Middle frontal gyrus (tissue), 1 donor: Measurements from ENCODE around the gene ZMAT5.

Experiments
- DNase-seq: peaks from one replicate; pipeline ENCODE4 v3.0.0-alpha.2; 2015; ENCODE audit warnings: low spot score; ENCODE audit errors: extremely low spot score

Gene ZMAT5, protein sequence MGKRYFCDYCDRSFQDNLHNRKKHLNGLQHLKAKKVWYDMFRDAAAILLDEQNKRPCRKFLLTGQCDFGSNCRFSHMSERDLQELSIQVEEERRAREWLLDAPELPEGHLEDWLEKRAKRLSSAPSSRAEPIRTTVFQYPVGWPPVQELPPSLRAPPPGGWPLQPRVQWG

DNA sequence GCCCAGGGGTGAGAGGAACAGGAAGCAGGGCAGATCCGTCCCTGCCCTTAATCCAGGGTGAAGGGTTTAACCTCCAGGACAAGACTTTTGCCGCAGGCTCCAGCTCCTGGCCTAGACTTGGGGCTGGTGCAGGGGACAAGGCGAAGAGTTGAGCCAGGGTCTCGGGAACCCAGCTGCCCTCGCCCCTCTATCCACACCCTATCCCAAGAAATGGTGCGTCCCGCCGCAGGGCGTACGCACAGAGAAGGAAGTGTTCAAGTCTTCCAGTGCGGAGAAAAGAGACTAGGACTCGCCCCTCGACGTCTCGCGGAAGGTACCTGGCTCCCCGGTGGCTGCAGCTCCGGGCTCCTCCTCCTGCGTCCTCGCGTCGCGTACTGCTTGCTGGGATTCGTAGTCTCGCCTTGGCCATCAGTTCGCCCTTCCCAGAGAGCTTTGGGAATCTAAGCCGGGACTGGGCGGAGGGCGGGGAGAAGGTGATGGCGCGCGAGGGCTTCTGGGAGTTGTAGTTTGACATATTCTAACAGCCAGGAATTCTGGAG lies at the start of gene ZMAT5:
TSS of gene ZMAT5 (minus strand) at position 376 of the 539 bp plus-strand sequence. CDS start 18,463 bp downstream, outside the sequence.
- peak; percentile 95 for DNase-seq

DNA sequence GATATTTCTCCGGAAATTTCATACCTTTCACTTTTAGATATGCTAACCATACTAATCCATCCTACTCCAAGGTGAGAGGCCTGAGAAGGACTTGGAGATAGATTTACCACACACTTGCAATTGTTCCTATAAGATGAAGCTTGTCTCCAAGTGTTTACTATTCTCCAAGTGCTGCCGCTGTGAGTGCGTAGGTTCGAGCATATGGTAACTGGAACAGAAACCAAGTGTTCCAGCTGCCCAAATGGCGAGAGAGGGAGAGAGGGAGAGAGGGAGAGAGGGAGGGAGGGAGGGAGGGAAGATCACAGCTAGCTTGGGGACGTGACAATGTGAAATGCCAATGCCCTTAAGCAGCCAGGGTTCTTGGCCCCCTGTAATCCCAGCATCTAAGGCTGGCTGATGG lies 49.7 kb upstream of the ZMAT5 start:
- peak; percentile 22 for DNase-seq

DNA sequence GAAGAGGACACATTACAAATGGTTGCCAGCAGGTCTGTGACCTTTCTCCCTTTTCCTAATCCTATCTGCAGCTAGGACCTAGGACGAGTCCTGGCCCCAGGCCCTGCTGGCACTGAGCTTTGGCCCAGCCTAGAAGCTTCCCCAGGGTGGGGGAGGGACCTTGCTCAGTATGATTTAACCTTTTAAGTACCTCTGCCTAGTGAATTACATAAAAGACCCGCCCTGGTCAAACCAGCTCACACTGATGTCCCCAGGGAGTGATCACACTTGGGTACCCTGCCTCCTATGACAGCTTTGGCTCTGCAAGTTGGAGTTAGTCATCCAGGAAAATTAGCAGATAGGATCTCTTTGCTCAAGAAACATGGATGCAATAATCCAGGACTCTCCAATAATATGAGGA lies 49.3 kb upstream of the ZMAT5 start:
- no peak for DNase-seq

DNA sequence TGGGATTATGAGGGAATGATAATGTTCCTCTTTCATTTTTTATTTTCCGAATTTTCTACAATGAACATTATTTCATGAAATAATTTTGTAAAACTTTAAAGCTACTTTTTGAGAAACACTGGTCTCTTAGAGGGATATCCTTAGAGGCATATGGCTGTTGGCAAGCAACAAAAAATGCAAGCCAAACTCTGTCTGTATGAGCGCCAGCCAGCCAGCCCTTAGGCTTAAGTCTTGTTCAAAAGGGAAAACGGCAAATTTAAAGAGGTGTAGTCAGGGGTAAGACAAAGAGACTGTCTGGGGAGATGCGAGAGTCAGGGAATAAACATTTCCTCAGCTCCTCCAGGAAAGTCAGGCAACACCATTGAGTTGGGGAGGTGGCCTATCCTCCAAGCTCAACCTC lies 48.8 kb upstream of the ZMAT5 start:
- DNase-seq: no peak

DNA sequence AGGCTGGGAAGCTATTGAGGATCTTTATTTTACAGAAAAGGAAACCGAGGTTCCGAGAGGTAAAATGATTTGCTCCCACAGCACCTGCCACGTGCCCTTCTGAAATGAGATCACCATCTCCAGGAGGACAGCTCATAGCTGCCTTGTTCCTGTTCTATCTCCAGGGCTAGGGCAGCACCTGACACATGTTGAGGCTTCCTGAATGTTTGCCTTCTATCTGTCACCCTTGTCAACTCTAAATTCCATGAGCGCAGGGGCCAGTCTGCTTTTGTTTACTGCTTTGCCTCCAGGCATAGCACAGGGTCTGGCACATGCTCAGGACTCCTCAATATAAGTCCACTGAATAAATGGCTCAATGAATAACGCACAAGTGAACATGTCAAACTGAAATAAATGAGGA lies 47.2 kb upstream of the ZMAT5 start:
- no peak for DNase-seq

DNA sequence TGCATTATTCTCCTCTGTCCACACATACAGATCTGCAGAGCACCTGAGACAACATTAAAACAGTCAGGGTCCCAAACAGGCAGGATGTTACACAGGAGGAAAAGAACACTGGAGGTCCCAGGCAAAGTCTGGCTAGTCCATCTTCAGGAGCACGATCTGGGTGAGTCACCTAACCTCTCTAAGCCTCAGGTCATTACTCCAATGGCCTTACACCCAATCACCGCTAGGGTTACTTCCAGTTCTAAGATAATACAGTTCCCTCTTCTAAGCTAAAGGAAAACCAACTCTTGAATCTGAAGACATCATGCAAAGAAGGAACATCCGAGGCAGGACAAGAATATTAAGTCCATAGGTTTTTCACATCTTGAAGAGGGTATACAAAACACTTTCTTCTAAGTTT lies 46.8 kb upstream of the ZMAT5 start:
- DNase-seq: no peak

DNA sequence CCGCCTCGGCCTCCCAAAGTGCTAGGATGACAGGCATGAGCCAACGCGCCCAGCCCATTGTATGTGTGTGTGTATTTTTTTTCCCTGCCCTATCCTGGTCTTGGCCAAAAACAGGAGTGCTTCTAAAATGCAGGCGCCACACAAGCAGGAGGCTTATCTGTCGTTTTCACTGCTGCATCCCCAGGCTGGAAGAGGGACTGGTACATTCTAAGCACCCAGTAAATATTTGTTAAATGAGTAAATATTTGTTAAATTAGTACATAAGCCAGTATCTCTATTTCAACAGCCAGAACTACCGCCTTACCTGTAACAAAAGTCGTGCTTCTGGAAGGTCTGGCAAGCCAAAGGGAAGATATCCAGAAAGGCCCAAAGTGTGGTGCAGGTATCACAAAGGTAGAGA lies 46.3 kb upstream of the ZMAT5 start:
- no peak for DNase-seq

DNA sequence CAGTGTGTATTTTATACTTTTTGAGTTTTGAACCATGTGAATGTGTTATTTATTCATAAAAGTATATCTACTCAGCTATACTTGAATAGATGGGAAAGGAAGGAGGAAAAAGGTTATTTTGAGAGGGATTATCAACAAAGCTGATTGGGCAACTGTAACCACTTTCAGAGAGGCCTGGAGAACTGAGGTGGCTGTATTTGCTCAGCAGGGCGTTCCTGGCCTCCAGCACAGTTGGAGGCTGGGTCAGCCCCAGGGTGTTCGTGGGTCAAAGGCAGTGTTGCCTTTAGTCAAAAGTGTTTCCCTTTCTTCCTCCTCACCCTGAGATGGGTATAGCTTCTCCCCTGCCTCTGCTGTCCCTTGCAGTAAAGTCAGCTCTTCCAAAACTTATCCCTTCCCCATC lies 44.6 kb upstream of the ZMAT5 start:
- DNase-seq: no peak

DNA sequence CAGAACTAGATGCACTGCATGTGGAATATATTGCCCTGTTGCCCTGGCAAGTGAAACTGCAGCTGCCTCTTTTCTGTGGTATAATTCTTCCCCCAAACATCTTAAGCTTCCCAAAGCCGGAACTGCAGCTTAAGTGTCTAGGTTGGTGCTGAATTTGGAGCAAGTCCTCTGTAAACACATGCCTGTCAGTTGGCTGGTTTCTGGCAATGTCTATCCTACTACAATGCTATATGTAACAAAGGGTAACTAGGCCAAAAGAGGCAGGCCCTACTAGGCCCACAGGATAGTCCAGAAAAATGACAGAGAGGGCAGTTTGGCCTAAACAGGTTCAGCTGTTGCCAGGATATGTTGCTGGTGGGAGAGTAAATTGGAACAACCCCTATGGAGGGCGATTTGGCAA lies 43.4 kb upstream of the ZMAT5 start:
- DNase-seq: no peak

DNA sequence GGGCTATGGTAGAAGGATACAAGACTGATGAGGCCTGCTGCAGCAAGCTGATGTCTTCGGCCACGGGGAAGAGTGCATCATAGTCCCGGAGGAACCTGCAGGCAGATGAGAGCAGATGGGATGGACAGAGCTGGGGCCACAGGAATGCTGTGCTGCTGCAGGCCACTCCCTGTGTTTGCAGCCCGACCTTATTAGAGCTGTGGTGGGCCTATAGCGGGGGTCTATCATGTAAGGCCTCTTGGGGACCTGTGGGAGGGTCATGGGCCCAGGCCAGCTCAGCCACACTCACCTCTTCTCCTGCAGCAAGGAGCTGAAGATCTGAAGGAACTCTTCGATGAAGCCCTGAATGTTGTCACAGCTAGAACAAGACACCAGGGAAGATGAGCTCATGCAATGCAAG lies 39.4 kb upstream of the ZMAT5 start:
- no peak for DNase-seq

DNA sequence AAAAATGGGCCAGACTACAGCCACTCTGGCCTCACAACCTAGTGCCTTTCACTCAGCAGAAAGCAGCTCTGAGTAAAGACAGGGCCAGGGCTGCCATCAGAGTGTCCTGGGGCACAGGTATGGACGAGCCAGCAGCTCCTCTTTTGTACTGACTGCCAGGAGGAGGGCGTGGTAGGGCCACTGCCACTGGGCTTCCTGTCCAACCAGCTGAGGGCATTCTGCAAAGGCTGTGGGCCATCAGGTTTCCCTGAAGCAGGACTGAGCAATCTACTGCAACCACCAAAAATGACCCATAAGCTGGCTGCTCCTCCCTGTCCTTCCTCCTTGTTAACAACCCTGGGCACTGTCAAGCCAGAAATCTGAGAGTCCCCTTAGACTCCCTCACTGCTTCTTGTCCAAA lies 38.2 kb upstream of the ZMAT5 start:
- DNase-seq: no peak

DNA sequence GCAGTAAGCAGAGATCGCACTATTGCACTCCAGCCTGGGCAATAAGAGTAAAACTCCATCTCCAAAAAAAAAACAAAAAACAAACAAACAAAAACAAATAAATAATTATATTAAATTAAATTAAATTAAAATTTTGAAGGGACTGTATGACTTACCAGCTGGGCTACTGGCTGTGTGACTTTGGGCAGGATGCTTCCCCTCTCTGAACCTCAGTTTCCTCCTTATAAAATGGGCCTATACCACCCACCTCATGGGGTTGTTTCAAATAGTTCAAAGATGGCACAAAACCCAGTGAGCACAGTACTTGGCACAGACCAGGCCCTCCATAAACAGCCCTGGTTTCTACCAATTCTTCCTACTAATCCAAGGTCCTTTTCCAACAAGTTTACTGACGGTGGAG lies 36.4 kb upstream of the ZMAT5 start:
- DNase-seq: no peak

DNA sequence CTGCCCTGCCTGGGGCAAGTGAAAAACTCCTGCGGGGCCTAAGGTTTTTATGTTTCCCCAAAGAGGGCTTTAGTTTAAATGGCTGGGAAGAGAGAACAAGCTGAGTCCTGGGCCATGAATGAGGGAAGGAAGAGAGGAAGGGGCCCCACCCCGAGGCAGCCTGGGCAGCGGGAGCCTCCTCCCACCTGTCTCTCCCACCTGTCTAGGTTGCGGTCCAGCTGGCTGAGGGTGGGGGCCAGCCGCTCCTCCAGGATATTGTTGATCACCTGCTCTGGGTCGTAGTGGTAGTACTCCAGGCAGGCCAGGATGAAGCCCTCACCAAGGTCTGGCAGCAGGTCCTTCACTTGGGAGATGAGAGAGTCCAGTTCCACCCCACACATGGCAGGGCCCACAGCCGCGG lies 35.0 kb upstream of the ZMAT5 start:
- no peak for DNase-seq

DNA sequence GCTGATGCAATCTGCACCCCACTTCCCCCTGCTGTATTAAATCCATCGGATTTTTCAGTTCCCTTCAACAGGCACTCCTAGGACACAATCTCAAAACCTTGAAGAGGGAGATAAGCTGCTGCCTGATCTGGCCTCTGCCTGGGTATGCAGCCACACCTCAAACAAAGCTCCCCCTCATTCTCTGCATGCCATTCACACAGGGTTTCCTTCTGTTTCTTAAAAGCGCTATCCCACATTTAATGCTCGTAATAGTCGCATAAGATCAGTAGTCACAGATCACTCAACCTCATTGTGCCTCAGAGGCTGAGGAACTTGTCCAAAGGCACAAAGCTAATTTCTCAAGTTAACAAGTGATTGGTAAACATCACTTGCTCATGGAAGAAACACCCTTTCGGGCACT lies 34.3 kb upstream of the ZMAT5 start:
- DNase-seq: no peak

DNA sequence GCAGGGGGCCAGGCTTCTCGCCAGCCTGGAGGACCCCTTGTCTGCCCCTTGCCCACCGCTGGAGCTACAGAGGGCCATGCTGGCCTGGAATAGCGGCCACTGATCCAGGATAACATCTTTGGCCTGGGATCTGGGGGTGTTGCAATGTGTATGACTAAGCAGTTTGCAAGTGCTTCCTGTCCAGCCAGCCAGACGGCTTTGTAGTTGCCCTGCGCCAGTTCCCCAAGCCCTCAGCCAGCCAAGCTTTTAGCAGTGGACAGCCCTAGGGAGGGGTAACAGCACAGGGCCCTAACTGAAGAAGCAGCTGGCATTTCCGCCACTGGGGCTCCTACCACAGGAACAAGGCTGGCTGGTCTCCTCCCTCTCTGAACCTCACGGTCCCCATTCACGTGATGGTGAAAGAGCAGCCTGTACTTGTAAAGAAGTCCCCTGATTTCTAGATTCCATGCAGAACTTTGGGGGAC lies 32.4 kb upstream of the ZMAT5 start:
- peak; percentile 13 for DNase-seq

DNA sequence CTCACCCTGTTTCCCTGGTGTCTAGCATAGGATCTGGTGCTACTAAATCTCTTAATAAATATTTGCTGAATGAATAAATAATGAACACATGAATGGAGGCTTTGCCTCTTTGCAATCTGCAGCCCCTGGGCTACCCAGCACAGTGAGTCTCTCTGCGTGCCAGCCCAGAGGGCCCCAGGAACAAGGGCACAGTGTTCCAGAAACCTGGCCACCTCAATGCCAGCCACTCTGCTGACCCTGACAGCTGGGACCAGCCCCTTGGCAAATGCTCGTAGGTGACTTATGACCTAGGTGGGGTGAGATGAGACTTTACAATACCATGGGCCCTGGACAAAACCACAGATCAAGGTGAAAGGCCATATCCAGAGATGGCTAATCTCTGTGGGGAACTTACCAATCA lies 32.0 kb upstream of the ZMAT5 start:
- DNase-seq: no peak

DNA sequence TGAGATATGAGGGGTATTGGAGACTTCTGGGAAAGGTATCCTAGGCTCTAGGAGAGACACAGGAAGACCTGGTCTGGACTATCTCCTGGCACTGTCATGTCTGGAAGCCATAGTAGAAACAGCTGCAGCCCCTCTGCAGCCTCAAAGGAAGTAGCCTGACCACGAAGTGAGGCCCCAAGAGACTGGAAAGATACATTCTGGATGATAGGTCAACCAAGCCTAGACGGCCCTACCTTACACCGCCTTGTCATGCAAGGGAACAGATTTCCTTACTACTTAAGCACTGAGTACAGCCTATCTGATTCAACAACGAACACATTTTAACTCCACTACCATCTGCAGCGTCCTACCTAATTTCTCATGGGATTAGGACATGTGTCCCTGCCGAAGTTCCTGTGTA lies 31.5 kb upstream of the ZMAT5 start:
- no peak for DNase-seq

DNA sequence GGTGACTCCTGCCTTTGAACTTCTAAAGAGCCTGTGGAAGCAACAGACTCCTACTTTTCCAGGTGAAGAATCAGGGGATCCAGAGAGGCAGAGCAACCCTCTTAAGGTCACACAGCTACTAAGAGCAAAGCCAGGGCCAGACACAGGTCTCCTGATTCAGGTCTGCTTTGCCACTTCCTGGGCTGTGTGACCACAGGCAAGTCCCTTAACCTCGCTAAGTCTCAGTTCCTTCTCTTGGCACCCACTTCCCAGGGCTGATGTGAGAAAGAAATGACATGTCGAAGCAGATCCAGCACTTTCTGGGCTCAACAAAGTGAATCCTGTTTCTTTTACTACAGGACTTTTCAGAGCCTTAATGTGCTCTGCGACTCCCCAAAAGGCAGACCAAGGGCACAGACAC lies 30.5 kb upstream of the ZMAT5 start:
- DNase-seq: no peak

DNA sequence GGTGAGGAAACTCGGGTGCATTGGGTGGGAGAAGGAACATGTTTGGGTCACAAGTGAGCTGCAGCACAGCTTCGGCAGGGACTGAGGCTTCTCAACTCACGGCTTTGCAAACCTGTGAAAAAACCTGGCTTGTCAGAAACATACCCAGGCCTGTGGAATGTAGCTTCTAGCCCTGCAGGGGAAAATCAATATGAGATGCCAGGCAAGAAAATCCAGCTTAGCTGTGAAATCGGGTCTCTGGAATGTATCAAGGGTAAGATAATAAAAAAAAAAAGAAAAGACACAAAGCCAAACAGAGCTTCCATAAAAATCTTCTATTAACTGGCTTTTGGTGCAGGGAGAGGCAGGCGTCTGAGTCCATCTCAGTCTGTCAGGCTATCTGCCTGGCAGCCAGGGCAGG lies 28.9 kb upstream of the ZMAT5 start:
- no peak for DNase-seq

DNA sequence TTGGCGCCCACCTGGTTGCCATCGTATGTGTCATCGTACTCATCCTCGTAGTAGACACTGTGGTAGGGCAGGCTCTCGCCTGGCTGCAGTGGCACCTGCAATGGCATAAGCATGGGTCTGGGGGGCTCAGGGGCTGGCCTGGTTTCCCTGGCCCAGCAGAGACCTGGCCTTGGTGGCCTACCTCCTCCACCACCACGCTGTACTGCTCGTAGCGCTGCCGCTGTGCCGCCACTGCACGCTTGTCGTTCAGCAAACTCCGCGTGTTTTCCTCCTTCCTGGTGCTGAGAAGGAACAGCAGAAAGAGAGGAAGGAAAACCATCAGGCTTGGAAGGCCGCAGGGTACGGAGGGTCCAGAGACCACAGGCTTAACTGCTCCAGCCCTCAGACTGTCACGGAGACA lies 26.6 kb upstream of the ZMAT5 start:
- DNase-seq: no peak

DNA sequence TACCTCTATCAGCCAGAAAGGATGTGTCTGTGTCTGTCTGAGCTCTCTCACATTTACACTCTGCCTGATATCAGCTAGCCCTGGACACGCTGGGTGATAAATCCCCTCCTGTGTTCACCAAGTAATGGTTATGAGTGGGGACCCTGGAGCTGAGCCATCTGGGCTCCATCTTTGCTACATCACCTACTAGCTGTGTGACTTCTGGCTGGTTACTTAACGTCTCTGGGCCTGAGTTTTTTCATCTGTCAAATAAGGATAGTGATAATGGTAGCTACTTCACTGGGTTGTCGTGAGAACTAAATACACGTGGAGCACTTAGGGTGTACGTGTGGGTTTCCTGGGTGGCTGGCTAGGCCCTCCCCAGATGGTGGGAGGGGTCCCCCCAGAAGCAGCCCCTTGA lies 23.3 kb upstream of the ZMAT5 start:
- DNase-seq: no peak

DNA sequence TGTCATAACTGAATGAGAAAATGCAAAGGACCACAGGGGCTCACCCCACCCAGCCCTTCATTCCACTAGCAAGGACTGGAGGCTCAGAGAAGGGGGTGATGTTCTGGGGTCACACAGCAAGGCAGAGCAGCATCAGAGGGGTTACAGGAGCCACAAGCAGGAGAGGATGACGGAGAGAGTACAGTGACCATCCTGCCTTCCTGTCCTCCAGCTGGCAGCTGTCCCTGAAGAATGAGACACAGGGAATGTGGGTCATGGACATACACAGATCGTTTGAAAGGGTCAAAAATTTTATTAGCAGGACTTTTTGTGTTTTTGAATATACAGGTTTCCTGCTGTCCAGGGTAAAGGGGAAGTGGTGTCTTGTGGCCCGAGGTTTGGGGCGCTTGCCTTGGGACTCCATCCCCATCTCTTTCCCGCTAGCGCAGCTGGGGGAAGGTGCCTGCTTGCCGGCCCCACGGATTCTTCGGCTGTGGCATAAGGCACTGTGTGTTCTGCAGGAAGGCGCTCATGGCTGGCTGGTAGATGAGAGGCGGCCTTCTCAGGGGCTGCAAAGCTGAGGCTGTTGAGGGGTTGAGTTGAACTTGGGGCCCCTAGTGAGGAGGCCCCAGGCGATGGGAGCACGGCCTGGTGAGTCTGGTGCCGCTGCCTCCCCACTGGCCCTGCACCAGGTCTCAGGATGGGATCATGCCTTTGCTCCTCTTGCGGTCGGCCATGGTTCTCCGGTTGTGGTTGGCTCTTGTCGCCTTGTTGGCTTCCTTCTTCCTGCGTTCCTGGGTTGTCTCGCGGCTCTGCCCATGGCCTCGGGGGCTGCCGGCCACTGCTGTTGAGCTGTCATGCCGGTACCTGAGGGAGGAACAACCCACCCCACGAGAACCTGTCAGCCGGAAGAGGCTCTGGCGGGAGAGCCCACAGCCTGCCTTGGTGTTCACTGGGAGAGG lies 21.8 kb upstream of the ZMAT5 start:
- DNase-seq: no peak
